HT1080 (cell line): ENCODE measurements around the gene PSMC6. TPM values are rescaled to one million over a fixed set of nuclear protein-coding genes. Genes with fewer than 3 reads are reported as not detected.

ENCODE experiments used
- total RNA-seq: library from RNA; depleted of rRNA; stranded (reverse); fragments of >200 nt; shearing (Covaris generic); gene quantifications from 2 replicates; pipeline ENCODE4 v1.2.3, GENCODE V29; 2014; rRNA removed

PSMC6 gene
- total RNA-seq, 1 experiment from 2014 or later = 153 TPM

Other genes with a start within 250 kb of the PSMC6 start
- gene TXNDC16, start 154.7 kb upstream of the PSMC6 start, total RNA-seq = 1.8 and 2.4 TPM in 2 replicates
- 0.16 and 0.20 TPM in 2 replicates for gene GPR137C, start 154.4 kb upstream of the PSMC6 start, total RNA-seq
- gene ERO1A, start 11.6 kb upstream of the PSMC6 start, total RNA-seq = 103 and 112 TPM in 2 replicates
- gene STYX, start 23.0 kb downstream of the PSMC6 start, total RNA-seq = 6.8 and 9.7 TPM in 2 replicates
- gene GNPNAT1, start 84.4 kb downstream of the PSMC6 start, total RNA-seq = 55.5 and 69.2 TPM in 2 replicates
- 58.0 and 60.8 TPM in 2 replicates for gene FERMT2, start 243.8 kb downstream of the PSMC6 start, total RNA-seq